MG63 (cell line): ENCODE measurements around the gene SLC7A7. TPM values are rescaled to one million over a fixed set of nuclear protein-coding genes. Genes with fewer than 3 reads are reported as not detected.
"Not testable (repeated sequence)": the region's sequence is repeated elsewhere in the genome, so short reads cannot be mapped to it uniquely, and the experiment has no call there.

Experiments used
- DNase-seq: peaks from one replicate; pipeline ENCODE4 v3.0.0-alpha.2; 2020
- H3K27me3 ChIP-seq: fragments of 250-450 bp; sonication (Bioruptor Pico); 2 replicates; pipeline ENCODE4 v1.5.1; 2020; ENCODE audit warnings: mild to moderate bottlenecking, moderate library complexity
- H3K36me3 ChIP-seq: fragments of 250-450 bp; sonication (Bioruptor Pico); 2 replicates; pipeline ENCODE4 v1.5.1; 2020; ENCODE audit warnings: mild to moderate bottlenecking, moderate library complexity
- H3K4me3 ChIP-seq: fragments of 250-450 bp; sonication (Bioruptor Pico); 2 replicates; pipeline ENCODE4 v1.5.1; 2020; ENCODE audit warnings: mild to moderate bottlenecking, moderate library complexity
- H3K9me3 ChIP-seq: fragments of 250-450 bp; sonication (Bioruptor Pico); 2 replicates; pipeline ENCODE4 v1.5.1; 2020; ENCODE audit warnings: mild to moderate bottlenecking, moderate library complexity
- total RNA-seq: library from RNA; depleted of rRNA; stranded (reverse); fragments of >200 nt; shearing (Covaris generic); gene quantifications from 2 replicates; pipeline ENCODE4 v1.2.3, GENCODE V29; 2014; ENCODE audit warnings: low replicate concordance

SLC7A7 gene
- total RNA-seq, 1 experiment from 2014 or later: 4.0 TPM

DNA sequence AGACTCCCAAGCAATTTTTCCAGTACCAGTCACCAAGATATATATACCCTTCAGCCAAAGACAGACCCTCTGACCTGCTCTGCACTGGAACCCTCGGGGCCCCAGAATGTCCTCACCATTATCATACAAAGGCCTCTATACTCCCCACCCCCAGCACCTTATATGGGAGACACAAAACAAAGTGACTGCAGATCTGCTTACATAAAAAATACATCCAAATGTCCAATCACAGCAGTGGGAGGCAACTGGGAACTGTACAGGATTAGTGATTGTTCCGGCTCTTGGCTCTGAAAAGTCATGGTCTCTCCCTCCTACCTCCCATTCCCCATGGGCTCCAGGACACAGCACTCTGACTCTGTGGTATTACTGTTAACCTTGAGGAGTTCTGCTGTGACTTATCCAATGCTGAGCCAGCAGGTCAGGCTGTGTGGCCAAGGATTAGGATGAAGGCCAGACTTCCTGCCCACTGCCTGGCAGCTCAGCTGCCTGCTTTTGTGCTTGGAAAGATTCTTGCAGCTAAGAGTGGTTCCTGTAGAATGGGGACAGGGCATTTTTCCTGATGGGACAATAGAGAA is 35.0 kb downstream of the SLC7A7 start:
- peak; percentile 24 for DNase-seq
- Histone ChIP-seq H3K36me3 (no peaks in the 10 kb centered on the region), H3K9me3 (no peaks in the 10 kb centered on the region), H3K27me3 (no peaks in the 10 kb centered on the region), H3K4me3 (no peak overlapping the region)

DNA sequence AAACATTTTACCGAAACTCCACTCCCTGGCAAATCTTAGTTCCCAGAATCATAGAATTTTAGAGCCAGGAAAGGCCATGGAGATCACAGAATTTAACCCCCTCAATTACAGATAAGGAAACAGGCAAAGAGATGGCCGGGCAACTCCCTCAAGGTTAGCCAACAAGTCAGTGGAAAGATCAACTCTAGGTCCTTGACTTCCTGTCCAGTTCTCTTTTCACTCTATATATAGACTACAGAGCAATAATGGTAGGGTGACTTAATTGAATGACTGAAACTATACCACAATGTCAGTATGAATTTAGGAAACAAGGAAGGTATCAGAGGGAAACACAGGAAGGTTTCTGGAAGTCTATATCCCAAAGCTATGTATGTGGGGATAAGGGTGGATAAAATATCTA is 37.2 kb downstream of the SLC7A7 start:
- no peaks in the 10 kb centered on the region for H3K9me3 ChIP-seq
- H3K4me3 ChIP-seq: no peak overlapping the region
- no peak for DNase-seq
- H3K27me3 ChIP-seq: no peaks in the 10 kb centered on the region
- H3K36me3 ChIP-seq: no peaks in the 10 kb centered on the region

- not testable (repeated sequence) for DNase-seq, H3K9me3 ChIP-seq, H3K4me3 ChIP-seq, H3K36me3 ChIP-seq, H3K27me3 ChIP-seq
Observed at GRCh38 chr14:22776849-22777248, 38.4 kb downstream of the SLC7A7 start.

GRCh38 chr14:22776215-22776614 is 39.0 kb downstream of the SLC7A7 start:
- no peaks in the 10 kb centered on the region for H3K27me3 ChIP-seq
- no peak for DNase-seq
- no peak overlapping the region for H3K4me3 ChIP-seq
- peaks cover 2% of the 10 kb centered on the region for H3K36me3 ChIP-seq
- no peaks in the 10 kb centered on the region for H3K9me3 ChIP-seq

- no peak for DNase-seq
- Histone ChIP-seq H3K4me3 (no peak overlapping the region), H3K9me3 (no peaks in the 10 kb centered on the region), H3K27me3 (no peaks in the 10 kb centered on the region), H3K36me3 (peaks cover 23% of the 10 kb centered on the region)
Observed at GRCh38 chr14:22774011-22774706, 41.1 kb downstream of the SLC7A7 start.

DNA sequence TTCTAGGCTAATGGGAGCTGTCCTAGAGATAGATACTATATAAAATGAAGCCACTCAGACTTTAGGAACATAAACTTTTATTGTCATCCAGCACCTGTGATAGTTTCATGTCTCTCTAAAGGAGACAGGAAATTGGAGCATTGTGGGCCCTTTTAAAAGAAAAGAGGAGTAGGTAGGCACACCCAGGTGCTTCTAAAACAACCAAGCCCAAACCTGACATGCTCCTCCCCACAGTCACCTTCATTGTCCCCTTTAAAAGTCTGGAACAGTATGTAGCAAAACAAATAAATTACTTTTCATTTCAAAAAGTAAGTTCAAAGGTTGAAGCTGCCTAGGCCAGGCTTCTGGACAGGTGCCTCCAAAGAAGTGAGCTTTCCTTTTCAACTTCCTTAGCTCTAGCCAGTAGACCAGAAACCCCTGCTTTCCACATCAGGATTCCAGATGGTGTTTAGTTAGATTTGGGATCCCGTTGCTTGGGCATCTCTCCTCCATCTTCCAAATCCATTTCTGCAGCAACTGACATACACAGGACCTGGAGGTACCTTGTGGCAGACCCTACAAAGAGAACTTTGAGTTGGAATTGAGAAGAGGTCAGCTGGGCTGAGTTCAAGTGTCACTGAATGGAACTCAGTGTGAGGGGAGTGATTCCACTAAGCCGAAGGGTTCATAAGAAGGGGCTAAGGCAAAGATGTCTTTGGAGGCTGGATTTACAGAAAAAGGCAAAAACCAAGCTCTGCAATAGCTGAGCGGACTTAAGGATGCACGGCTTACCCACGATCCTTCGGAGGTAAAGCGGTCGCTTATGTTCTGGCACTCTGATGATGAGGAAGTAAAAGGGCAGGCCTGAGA is 41.8 kb downstream of the SLC7A7 start:
- DNase-seq: no peak
- peaks cover 29% of the 10 kb centered on the region for H3K36me3 ChIP-seq

GRCh38 chr14:22772725-22773124 is 42.5 kb downstream of the SLC7A7 start:
- Histone ChIP-seq H3K27me3 (no peaks in the 10 kb centered on the region), H3K36me3 (peaks cover 35% of the 10 kb centered on the region), H3K9me3 (no peaks in the 10 kb centered on the region), H3K4me3 (no peak overlapping the region)
- DNase-seq: no peak

More for the DNA sequence above, 41.8 kb downstream of the SLC7A7 start:
- Histone ChIP-seq H3K27me3 (no peaks in the 10 kb centered on the region), H3K9me3 (no peaks in the 10 kb centered on the region), H3K4me3 (no peak overlapping the region)

- no peaks in the 10 kb centered on the region for H3K9me3 ChIP-seq
- no peak overlapping the region for H3K4me3 ChIP-seq
- H3K27me3 ChIP-seq: no peaks in the 10 kb centered on the region
- DNase-seq: no peak
- peaks cover 35% of the 10 kb centered on the region for H3K36me3 ChIP-seq
Observed at GRCh38 chr14:22770481-22771187, 44.6 kb downstream of the SLC7A7 start.

GRCh38 chr14:22769369-22769768 is 45.9 kb downstream of the SLC7A7 start:
- Histone ChIP-seq H3K9me3 (no peaks in the 10 kb centered on the region), H3K4me3 (no peak overlapping the region), H3K27me3 (no peaks in the 10 kb centered on the region), H3K36me3 (peaks cover 35% of the 10 kb centered on the region)
- no peak for DNase-seq

GRCh38 chr14:22768947-22769346 is 46.3 kb downstream of the SLC7A7 start:
- no peaks in the 10 kb centered on the region for H3K27me3 ChIP-seq
- peaks cover 35% of the 10 kb centered on the region for H3K36me3 ChIP-seq
- no peak for DNase-seq
- no peak overlapping the region for H3K4me3 ChIP-seq
- H3K9me3 ChIP-seq: no peaks in the 10 kb centered on the region

GRCh38 chr14:22767323-22767589 is 48.0 kb downstream of the SLC7A7 start:
- Histone ChIP-seq H3K27me3 (no peaks in the 10 kb centered on the region), H3K36me3 (peaks cover 35% of the 10 kb centered on the region), H3K4me3 (peak overlapping the region; percentile 77), H3K9me3 (no peaks in the 10 kb centered on the region)
- DNase-seq: no peak

DNA sequence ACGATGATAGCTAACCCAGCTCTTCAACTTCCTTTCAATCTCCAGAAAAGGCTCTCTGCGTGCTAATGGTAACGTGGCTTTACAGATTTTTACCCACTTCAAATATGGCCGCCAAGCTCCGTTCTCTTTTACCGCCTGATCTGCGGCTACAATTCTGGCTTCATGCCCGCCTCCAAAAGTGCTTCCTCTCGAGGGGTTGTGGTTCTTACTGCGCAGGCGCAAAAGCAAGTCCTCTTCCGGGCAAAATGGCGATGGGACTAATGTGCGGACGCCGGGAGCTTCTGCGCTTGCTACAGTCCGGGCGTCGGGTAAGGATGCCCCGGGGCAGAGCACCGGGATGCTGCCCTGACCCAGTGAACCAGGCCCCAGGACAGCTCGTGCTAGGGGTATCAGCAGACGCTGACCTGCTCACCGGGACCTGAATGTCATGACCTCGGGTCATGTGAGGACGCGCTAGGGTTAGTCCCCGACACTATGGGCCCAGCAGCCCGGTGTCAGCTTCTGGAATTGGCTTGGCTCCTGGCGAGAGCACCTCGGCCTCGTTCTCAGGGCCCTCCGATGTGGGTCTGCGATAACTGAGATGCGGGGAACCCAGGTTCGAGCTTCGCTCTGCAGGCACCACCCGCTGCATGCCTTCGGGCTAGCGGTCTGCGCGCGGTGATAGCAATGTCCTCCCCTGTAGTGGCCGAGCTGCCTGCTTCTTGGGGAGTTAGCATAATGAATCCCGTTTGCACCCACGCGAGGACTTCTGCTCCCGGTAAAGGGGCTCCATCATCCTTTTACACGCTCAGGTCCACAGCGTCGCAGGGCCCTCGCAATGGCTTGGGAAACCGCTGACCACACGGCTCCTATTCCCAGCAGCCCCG is 48.5 kb downstream of the SLC7A7 start, which contains the start of gene OXA1L:
TSS of gene OXA1L (plus strand) at position 232 of the 866 bp plus-strand sequence. CDS start at position 246, 14 bp downstream.
- H3K4me3 ChIP-seq: peak within 1 kb of the TSS; percentile 77
- H3K27me3 ChIP-seq: no peaks in the 10 kb centered on the region

GRCh38 chr14:22764382-22764781 is 50.9 kb downstream of the SLC7A7 start:
- H3K4me3 ChIP-seq: no peak overlapping the region

More for the DNA sequence above, 48.5 kb downstream of the SLC7A7 start, which contains the start of gene OXA1L:
- H3K36me3 ChIP-seq: peaks cover 35% of the 10 kb centered on the region
- peak; percentile 93 for DNase-seq
- H3K9me3 ChIP-seq: peaks cover 2% of the 10 kb centered on the region; the same call in 1 of the 2 replicates

GRCh38 chr14:22761734-22762133 is 53.5 kb downstream of the SLC7A7 start:
- Histone ChIP-seq H3K27me3 (no peaks in the 10 kb centered on the region), H3K36me3 (no peaks in the 10 kb centered on the region), H3K4me3 (no peak overlapping the region), H3K9me3 (peaks cover 6% of the 10 kb centered on the region; the same call in 1 of the 2 replicates)
- DNase-seq: no peak

More at GRCh38 chr14:22764382-22764781, 50.9 kb downstream of the SLC7A7 start:
- DNase-seq: no peak
- Histone ChIP-seq H3K9me3 (peaks cover 6% of the 10 kb centered on the region; the same call in 1 of the 2 replicates), H3K36me3 (peaks cover 14% of the 10 kb centered on the region), H3K27me3 (no peaks in the 10 kb centered on the region)

- not testable (repeated sequence) for H3K27me3 ChIP-seq
Observed at GRCh38 chr14:22757972-22758650, 57.1 kb downstream of the SLC7A7 start.

More at GRCh38 chr14:22757972-22758650, 57.1 kb downstream of the SLC7A7 start:
- H3K36me3 ChIP-seq, H3K4me3 ChIP-seq, H3K9me3 ChIP-seq, DNase-seq: not testable (repeated sequence)
